NCI-H69 (cell line): ENCODE data around the gene ABHD16B.
"Not testable (repeated sequence)": the region's sequence is repeated elsewhere in the genome, so short reads cannot be mapped to it uniquely, and the experiment has no call there.

Experiments
- DNase-seq: peaks from one replicate; lab custom pipeline; 2025; lab: John Stamatoyannopoulos, UW

Gene ABHD16B

GRCh38 chr20:63855363-63856097 lies 5.8 kb upstream of the ABHD16B start:
- DNase-seq, result no peak

- peak; percentile 15 for DNase-seq
Observed at GRCh38 chr20:63856098-63856511, 5.2 kb upstream of the ABHD16B start.

GRCh38 chr20:63857764-63858392 lies 3.4 kb upstream of the ABHD16B start:
- DNase-seq, result no peak

- DNase-seq, result peak; percentile 38
Observed at GRCh38 chr20:63858393-63859165, 2.7 kb upstream of the ABHD16B start.

GRCh38 chr20:63859166-63859699 lies 2.1 kb upstream of the ABHD16B start:
- no peak for DNase-seq

- DNase-seq, result no peak
Observed at GRCh38 chr20:63860325-63861051, 810 bp upstream of the ABHD16B start.

GRCh38 chr20:63861981-63862901 lies 943 bp downstream of the ABHD16B start:
- no peak for DNase-seq

- DNase-seq, result no peak
Observed at GRCh38 chr20:63863021-63863797, 1.9 kb downstream of the ABHD16B start.

- peak; percentile 84 for DNase-seq
Observed at GRCh38 chr20:63863798-63864544, 2.7 kb downstream of the ABHD16B start.

- no peak for DNase-seq
Observed at GRCh38 chr20:63864545-63864977, 3.3 kb downstream of the ABHD16B start.

- peak; percentile 98 for DNase-seq
Observed at GRCh38 chr20:63864978-63865640, 3.8 kb downstream of the ABHD16B start, which contains the start of gene TPD52L2. Gene TPD52L2, plus strand, starts transcription at chr20:63865270. Its CDS starts 96 bp downstream, at chr20:63865366.

- DNase-seq, result not testable (repeated sequence)
Observed at GRCh38 chr20:63867042-63867441, 5.7 kb downstream of the ABHD16B start.

GRCh38 chr20:63868264-63868663 lies 7.0 kb downstream of the ABHD16B start:
- no peak for DNase-seq

- no peak for DNase-seq
Observed at GRCh38 chr20:63873477-63873971, 12.2 kb downstream of the ABHD16B start.

GRCh38 chr20:63874241-63874640 lies 12.9 kb downstream of the ABHD16B start:
- not testable (repeated sequence) for DNase-seq

- DNase-seq, result no peak
Observed at GRCh38 chr20:63876489-63877036, 15.3 kb downstream of the ABHD16B start.

GRCh38 chr20:63877755-63878470 lies 16.6 kb downstream of the ABHD16B start:
- DNase-seq, result no peak
